SK-N-SH (cell line): Measurements from ENCODE around the gene ARMC9. TPM values are rescaled to one million over a fixed set of nuclear protein-coding genes. Genes with fewer than 3 reads are reported as not detected.

ENCODE experiments used
- CTCF ChIA-PET: fragments of 300-600, 350-600 bp; formaldehyde crosslinking; extraction: SDS; loops from one replicate; lab custom pipeline; 2021; lab: Yijun Ruan, JAX
- POLR2A ChIA-PET: fragments of 350-600 bp; sonication (Branson Sonifier 250); formaldehyde crosslinking; extraction: SDS; loops from one replicate; lab custom pipeline; 2020; ENCODE audit warnings: antibody characterized with exemption, inconsistent platforms; lab: Yijun Ruan, JAX
- DNase-seq: peaks from one replicate; pipeline ENCODE4 v3.0.0; 2012
- H2AFZ ChIP-seq: fragments of 200-600 bp; sonication (generic); 2 replicates; pipeline ENCODE4 v1.8.1; 2016; ENCODE audit warnings: antibody characterized with exemption, mild to moderate bottlenecking, low read depth
- H3F3A ChIP-seq: fragments of 200-600 bp; sonication (generic); replicated peaks from 2 replicates; pipeline ENCODE3; 2016; ENCODE audit warnings: antibody characterized with exemption, mild to moderate bottlenecking; ENCODE audit not compliant: insufficient read depth
- H3K27ac ChIP-seq, 2 experiments: fragments of 200-500 bp in 1 of 2; fragments of 200-600 bp in 1 of 2; sonication (Bioruptor generic) in 1 of 2; sonication (generic), shearing (Covaris generic) in 1 of 2; 2 replicates each; pipeline versions ENCODE4 v1.5.1 to v1.6.1; 2014 to 2016; ENCODE audit warnings: low read depth in 2 of 2, inconsistent platforms in 1 of 2, low read length in 1 of 2, mild to moderate bottlenecking in 1 of 2, mixed read lengths in 1 of 2
- H3K27me3 ChIP-seq: fragments of 200-600 bp; sonication (generic), shearing (Covaris generic); 2 replicates; pipeline ENCODE4 v1.6.1; 2016; ENCODE audit warnings: mixed run types; ENCODE audit not compliant: insufficient read depth
- H3K36me3 ChIP-seq, 2 experiments: fragments of 200-500 bp in 1 of 2; fragments of 200-600 bp in 1 of 2; sonication (Bioruptor generic) in 1 of 2; sonication (generic) in 1 of 2; replicated peaks in 1 of 2; 2 replicates each; pipeline versions ENCODE3 to v1.5.1; 2014 to 2016; ENCODE audit warnings: low read length in 1 of 2, mild to moderate bottlenecking in 1 of 2; ENCODE audit not compliant: insufficient read depth in 2 of 2, control insufficient read depth in 1 of 2
- H3K4me1 ChIP-seq, 2 experiments: fragments of 200-500 bp in 1 of 2; fragments of 200-600 bp in 1 of 2; sonication (Bioruptor generic) in 1 of 2; sonication (generic), shearing (Covaris generic) in 1 of 2; 2 replicates each; pipeline versions ENCODE4 v1.5.1 to v1.6.1; 2014 to 2016; ENCODE audit warnings: low read depth in 1 of 2, low read length in 1 of 2, mixed run types in 1 of 2; ENCODE audit not compliant: insufficient read depth in 2 of 2, control insufficient read depth in 1 of 2
- H3K4me2 ChIP-seq: fragments of 200-600 bp; sonication (generic), shearing (Covaris generic); 2 replicates; pipeline ENCODE4 v1.6.1; 2017; ENCODE audit warnings: mixed run types
- H3K4me3 ChIP-seq, 2 experiments: fragments of 200-500 bp in 1 of 2; fragments of 200-600 bp in 1 of 2; sonication (Bioruptor generic) in 1 of 2; sonication (generic), shearing (Covaris generic) in 1 of 2; 2 replicates each; pipeline versions ENCODE4 v1.5.1 to v1.8.1; 2014 to 2016; ENCODE audit warnings: low read depth in 2 of 2, inconsistent platforms in 1 of 2, low read length in 1 of 2, mild to moderate bottlenecking in 1 of 2, mixed read lengths in 1 of 2, moderate library complexity in 1 of 2
- H3K79me2 ChIP-seq: fragments of 200-600 bp; sonication (generic); 2 replicates; pipeline ENCODE4 v1.8.1; 2017; ENCODE audit warnings: mild to moderate bottlenecking; ENCODE audit not compliant: insufficient read depth
- H3K9ac ChIP-seq: fragments of 200-600 bp; sonication (generic); 2 replicates; pipeline ENCODE4 v1.6.1; 2017; ENCODE audit warnings: mixed run types
- H3K9me2 ChIP-seq: fragments of 200-600 bp; sonication (generic); 2 replicates; pipeline ENCODE4 v1.6.1; 2017; ENCODE audit warnings: mixed run types
- H3K9me3 ChIP-seq: fragments of 200-600 bp; sonication (generic); 2 replicates; pipeline ENCODE4 v1.6.1; 2017; ENCODE audit warnings: mixed run types, mild to moderate bottlenecking, moderate library complexity
- H4K20me1 ChIP-seq: fragments of 200-600 bp; sonication (generic); 2 replicates; pipeline ENCODE4 v1.6.1; 2017; ENCODE audit warnings: mild to moderate bottlenecking, mixed run types; ENCODE audit not compliant: insufficient read depth
- ELF1 ChIP-seq: IDR thresholded peaks from 2 replicates; pipeline ENCODE4 v1.4.0; 2012
- EZH2phosphoT487 ChIP-seq: fragments of 200-600 bp; sonication (generic); IDR thresholded peaks from 2 replicates; pipeline ENCODE4 v1.6.1; 2017; ENCODE audit warnings: low read depth, mixed run types, mild to moderate bottlenecking, antibody characterized with exemption, moderate library complexity, borderline replicate concordance
- FOXJ3 ChIP-seq: sonication (generic); formaldehyde crosslinking; IDR thresholded peaks from 2 replicates; pipeline ENCODE4 v1.5.1; 2020; ENCODE audit warnings: mild to moderate bottlenecking, missing genetic modification reagents
- FOXM1 ChIP-seq: IDR thresholded peaks from 2 replicates; pipeline ENCODE4 v1.4.0; 2012; ENCODE audit warnings: low read depth, mild to moderate bottlenecking
- GATA2 ChIP-seq: sonication (generic); formaldehyde crosslinking; IDR thresholded peaks from 2 replicates; pipeline ENCODE4 v1.5.0; 2020; ENCODE audit warnings: mild to moderate bottlenecking, missing genetic modification reagents
- MEF2A ChIP-seq: IDR thresholded peaks from 2 replicates; pipeline ENCODE4 v1.4.0; 2012; ENCODE audit warnings: low read depth, borderline replicate concordance
- MXI1 ChIP-seq: IDR thresholded peaks from 2 replicates; pipeline ENCODE4 v1.6.1; 2012; ENCODE audit warnings: mild to moderate bottlenecking, low read depth, low read length, improper control_type of control experiment
- NFIC ChIP-seq: IDR thresholded peaks from 2 replicates; pipeline ENCODE4 v1.4.0; 2012; ENCODE audit warnings: borderline replicate concordance
- POLR2AphosphoS5 ChIP-seq: IDR thresholded peaks from 2 replicates; pipeline ENCODE4 v1.6.1; 2012; ENCODE audit warnings: low read depth, low read length
- RAD21 ChIP-seq: IDR thresholded peaks from 2 replicates; pipeline ENCODE4 v1.6.1; 2012; ENCODE audit warnings: mild to moderate bottlenecking, low read length
- RCOR1 ChIP-seq: fragments of 150-350 bp; IDR thresholded peaks from 2 replicates; pipeline ENCODE4 v1.6.1; 2017; ENCODE audit warnings: antibody characterized with exemption, low read length
- YY1 ChIP-seq: IDR thresholded peaks from 2 replicates; pipeline ENCODE4 v1.4.0; 2012; ENCODE audit warnings: low read depth, mild to moderate bottlenecking
- WGBS: methylation state at CpG from one replicate; pipeline ENCODE4 v1.1.6; 2017; ENCODE audit warnings: low lambda C conversion rate; 5-methylcytosine and 5-hydroxymethylcytosine counted together
- polyA plus RNA-seq, 3 experiments: library from polyadenylated mRNA; depleted of rRNA; stranded (reverse); fragments of >200 nt; gene quantifications; 2 replicates each; pipeline ENCODE4 v1.2.3, GENCODE V29; 2012
- TF ChIP-seq, protein P1 (sequence below): IDR thresholded peaks from 2 replicates; pipeline ENCODE4 v1.4.0; 2012; ENCODE audit warnings: low read depth, borderline replicate concordance
- TF ChIP-seq, protein P2 (sequence below): fragments of 200-600 bp; sonication (generic); IDR thresholded peaks from 2 replicates; pipeline ENCODE4 v1.6.1; 2017; ENCODE audit warnings: antibody characterized with exemption, mild to moderate bottlenecking, moderate library complexity
- TF ChIP-seq, protein P3 (sequence below): IDR thresholded peaks from 2 replicates; pipeline ENCODE4; 2012
- TF ChIP-seq, protein P4 (sequence below): IDR thresholded peaks from 2 replicates; pipeline ENCODE4 v1.6.1; 2012; ENCODE audit warnings: mild to moderate bottlenecking, low read depth, low read length, moderate library complexity

ARMC9 gene
- polyA plus RNA-seq, 1 of the 3 experiments (the other 2 are of a cell fraction), result 25.3 TPM

DNA sequence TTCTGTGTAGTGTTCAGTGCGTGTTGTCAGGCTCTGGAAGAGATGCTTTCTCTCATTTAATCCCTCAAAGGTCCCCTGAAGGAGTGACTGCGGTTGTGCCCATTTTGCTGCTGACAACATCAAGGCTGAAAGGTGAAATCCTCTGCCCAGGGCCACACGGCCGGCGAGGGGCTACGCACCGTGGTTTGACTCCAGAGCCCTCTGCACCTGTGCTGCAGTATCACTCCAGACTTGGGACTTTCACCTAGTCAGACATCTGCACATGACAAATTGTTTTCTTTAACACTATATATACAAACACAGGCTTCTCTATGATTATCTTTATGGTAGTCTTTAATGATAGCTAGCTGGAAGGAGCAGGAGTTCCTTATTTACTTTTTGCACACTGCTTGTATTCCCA lies 90.2 kb downstream of the ARMC9 start:
- POLR2A ChIA-PET, result no interaction called here
- TF ChIP-seq, protein P1, sequence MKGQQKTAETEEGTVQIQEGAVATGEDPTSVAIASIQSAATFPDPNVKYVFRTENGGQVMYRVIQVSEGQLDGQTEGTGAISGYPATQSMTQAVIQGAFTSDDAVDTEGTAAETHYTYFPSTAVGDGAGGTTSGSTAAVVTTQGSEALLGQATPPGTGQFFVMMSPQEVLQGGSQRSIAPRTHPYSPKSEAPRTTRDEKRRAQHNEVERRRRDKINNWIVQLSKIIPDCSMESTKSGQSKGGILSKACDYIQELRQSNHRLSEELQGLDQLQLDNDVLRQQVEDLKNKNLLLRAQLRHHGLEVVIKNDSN, result no peak
- TF ChIP-seq YY1 (no peak), RAD21 (no peak), FOXJ3 (CRISPR knock-in tag) (no peak)
- TF ChIP-seq, protein P2, sequence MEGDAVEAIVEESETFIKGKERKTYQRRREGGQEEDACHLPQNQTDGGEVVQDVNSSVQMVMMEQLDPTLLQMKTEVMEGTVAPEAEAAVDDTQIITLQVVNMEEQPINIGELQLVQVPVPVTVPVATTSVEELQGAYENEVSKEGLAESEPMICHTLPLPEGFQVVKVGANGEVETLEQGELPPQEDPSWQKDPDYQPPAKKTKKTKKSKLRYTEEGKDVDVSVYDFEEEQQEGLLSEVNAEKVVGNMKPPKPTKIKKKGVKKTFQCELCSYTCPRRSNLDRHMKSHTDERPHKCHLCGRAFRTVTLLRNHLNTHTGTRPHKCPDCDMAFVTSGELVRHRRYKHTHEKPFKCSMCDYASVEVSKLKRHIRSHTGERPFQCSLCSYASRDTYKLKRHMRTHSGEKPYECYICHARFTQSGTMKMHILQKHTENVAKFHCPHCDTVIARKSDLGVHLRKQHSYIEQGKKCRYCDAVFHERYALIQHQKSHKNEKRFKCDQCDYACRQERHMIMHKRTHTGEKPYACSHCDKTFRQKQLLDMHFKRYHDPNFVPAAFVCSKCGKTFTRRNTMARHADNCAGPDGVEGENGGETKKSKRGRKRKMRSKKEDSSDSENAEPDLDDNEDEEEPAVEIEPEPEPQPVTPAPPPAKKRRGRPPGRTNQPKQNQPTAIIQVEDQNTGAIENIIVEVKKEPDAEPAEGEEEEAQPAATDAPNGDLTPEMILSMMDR, result no peak
- TF ChIP-seq, all 33 proteins: peak for 0
- no peaks in the 10 kb centered on the region for H3F3A ChIP-seq
- no peak overlapping the region for H3K4me3 ChIP-seq
- peaks cover 18 to 43% of the 10 kb centered on the region in 2 experiments for H3K36me3 ChIP-seq
- no peaks in the 10 kb centered on the region for H3K79me2 ChIP-seq
- H3K4me1 ChIP-seq, result no peaks in the 10 kb centered on the region; a peak in 1 of 4 replicates
- H3K27me3 ChIP-seq, result no peaks in the 10 kb centered on the region
- WGBS, result 88% methylated on average over 4 of the region's 7 CpGs
- H3K9me3 ChIP-seq, result no peaks in the 10 kb centered on the region
- no peak overlapping the region for H2AFZ ChIP-seq
- CTCF ChIA-PET, result interaction anchor here (0.6 to 16.3 kb wide), 4 partner anchors 8 to 163 kb away, joined by 3 to 302 read pairs (median 13); no protein-coding TSS in a partner anchor
- DNase-seq, result no peak
- H3K4me2 ChIP-seq, result no peak overlapping the region
- H3K9me2 ChIP-seq, result no peaks in the 10 kb centered on the region
- H3K27ac ChIP-seq, result no peak overlapping the region
- no peak overlapping the region for H3K9ac ChIP-seq
- H4K20me1 ChIP-seq, result no peaks in the 10 kb centered on the region

DNA sequence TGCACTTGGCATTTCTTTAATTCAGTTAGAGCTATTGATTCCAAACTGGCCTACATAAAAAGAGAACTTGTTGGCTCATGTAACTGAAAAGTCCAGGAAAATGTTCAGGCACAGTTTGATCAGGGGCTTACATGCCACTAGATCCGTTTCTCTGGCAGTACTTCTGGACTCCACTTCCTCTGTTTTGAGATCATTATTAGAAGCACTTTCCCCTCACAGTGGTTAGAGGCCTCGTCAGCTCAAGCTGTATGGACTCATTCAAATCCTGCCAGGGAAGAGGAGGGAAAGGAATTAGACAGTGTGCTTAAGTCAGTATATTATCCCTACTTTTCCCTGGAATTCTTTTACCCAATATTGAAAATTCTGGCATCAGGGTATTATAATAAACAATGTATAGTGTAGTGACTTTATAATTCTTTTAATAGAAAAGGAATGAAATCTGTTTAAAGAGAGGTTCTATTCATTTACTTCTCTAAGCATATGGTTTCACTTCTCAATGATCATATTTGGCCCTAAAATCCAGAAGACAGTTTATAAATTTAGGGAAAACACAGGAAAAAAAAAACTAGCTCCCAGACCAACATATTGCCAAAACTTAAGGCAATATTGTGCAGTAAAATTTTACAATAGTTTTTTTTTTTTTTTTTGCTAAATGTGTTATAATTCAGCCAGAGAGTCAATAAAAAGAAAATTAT lies 92.0 kb downstream of the ARMC9 start:
- Histone ChIP-seq H3K79me2 (no peaks in the 10 kb centered on the region), H3K9ac (no peak overlapping the region), H4K20me1 (no peaks in the 10 kb centered on the region), H3K27ac (no peak overlapping the region), H3K4me1 (no peaks in the 10 kb centered on the region; a peak in 1 of 4 replicates), H3K27me3 (no peaks in the 10 kb centered on the region), H3K4me2 (no peak overlapping the region), H3K36me3 (peaks cover 19 to 44% of the 10 kb centered on the region in 2 experiments), H3K4me3 (no peak overlapping the region), H3F3A (no peaks in the 10 kb centered on the region), H2AFZ (no peak overlapping the region), H3K9me3 (no peaks in the 10 kb centered on the region), H3K9me2 (no peaks in the 10 kb centered on the region)
- POLR2A ChIA-PET, result interaction anchor here (1.4 kb wide), 1 partner anchor 174 kb away, joined by 3 read pairs; the partner anchor contains the start of gene NCL
- TF ChIP-seq FOXJ3 (CRISPR knock-in tag) (no peak), ELF1 (no peak), GATA2 (CRISPR knock-in tag) (no peak), MXI1 (no peak), RCOR1 (no peak), POLR2AphosphoS5 (no peak), MEF2A (no peak), FOXM1 (no peak), EZH2phosphoT487 (no peak), NFIC (no peak)
- TF ChIP-seq, protein P1, result no peak
- TF ChIP-seq, protein P3, sequence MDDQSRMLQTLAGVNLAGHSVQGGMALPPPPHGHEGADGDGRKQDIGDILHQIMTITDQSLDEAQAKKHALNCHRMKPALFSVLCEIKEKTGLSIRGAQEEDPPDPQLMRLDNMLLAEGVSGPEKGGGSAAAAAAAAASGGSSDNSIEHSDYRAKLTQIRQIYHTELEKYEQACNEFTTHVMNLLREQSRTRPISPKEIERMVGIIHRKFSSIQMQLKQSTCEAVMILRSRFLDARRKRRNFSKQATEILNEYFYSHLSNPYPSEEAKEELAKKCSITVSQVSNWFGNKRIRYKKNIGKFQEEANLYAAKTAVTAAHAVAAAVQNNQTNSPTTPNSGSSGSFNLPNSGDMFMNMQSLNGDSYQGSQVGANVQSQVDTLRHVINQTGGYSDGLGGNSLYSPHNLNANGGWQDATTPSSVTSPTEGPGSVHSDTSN, result no peak
- TF ChIP-seq, protein P4, sequence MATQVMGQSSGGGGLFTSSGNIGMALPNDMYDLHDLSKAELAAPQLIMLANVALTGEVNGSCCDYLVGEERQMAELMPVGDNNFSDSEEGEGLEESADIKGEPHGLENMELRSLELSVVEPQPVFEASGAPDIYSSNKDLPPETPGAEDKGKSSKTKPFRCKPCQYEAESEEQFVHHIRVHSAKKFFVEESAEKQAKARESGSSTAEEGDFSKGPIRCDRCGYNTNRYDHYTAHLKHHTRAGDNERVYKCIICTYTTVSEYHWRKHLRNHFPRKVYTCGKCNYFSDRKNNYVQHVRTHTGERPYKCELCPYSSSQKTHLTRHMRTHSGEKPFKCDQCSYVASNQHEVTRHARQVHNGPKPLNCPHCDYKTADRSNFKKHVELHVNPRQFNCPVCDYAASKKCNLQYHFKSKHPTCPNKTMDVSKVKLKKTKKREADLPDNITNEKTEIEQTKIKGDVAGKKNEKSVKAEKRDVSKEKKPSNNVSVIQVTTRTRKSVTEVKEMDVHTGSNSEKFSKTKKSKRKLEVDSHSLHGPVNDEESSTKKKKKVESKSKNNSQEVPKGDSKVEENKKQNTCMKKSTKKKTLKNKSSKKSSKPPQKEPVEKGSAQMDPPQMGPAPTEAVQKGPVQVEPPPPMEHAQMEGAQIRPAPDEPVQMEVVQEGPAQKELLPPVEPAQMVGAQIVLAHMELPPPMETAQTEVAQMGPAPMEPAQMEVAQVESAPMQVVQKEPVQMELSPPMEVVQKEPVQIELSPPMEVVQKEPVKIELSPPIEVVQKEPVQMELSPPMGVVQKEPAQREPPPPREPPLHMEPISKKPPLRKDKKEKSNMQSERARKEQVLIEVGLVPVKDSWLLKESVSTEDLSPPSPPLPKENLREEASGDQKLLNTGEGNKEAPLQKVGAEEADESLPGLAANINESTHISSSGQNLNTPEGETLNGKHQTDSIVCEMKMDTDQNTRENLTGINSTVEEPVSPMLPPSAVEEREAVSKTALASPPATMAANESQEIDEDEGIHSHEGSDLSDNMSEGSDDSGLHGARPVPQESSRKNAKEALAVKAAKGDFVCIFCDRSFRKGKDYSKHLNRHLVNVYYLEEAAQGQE, result no peak
- no peak for DNase-seq
- CTCF ChIA-PET, result interaction anchor here (1.3 to 16.3 kb wide), 3 partner anchors 8 to 118 kb away, joined by 3 to 302 read pairs (median 6); no protein-coding TSS in a partner anchor
- WGBS, result 90% methylated on average over 2 of the region's 2 CpGs
